Measurements from ENCODE around the gene VAV2. TPM values are rescaled to one million over a fixed set of nuclear protein-coding genes. Genes with fewer than 3 reads are reported as not detected.

The VAV2 gene
- total RNA-seq, 3 donors from 2014 or later (not counting 1 experiment from before 2014, with no cell fraction given) = 3.9 to 5.1 (median 4.8) TPM

DNA sequence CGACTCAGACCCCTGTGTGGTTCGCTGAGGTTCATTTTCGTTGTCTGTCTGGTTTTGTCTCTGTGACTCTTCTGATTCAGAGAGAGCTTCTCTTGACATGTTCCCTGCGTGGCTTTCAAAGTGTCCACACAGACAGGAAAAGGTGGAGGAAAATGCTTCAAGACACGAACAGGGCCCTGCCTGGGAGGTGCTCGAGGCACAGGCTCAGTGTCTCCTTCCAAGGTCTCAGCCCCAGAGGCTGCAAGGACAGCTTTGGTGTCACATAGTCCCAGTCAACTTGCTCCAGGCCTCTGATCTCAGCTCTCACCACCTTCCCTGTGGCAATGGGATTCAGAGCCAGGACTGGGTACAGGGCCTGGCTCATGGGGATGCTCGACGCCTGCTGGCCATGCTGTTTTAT lies 202.3 kb downstream of the VAV2 start:
- Histone ChIP-seq H3K27me3 (ENCODE audit: control insufficient read depth, insufficient read depth, low read length) (no peaks in the 10 kb centered on the region), H3K27ac (ENCODE audit: low read length) (no peak overlapping the region), H3K9me3 (ENCODE audit: control insufficient read depth, insufficient read depth, low read length) (no peaks in the 10 kb centered on the region), H3K4me3 (ENCODE audit: low read length) (no peak overlapping the region), H3K36me3 (ENCODE audit: control insufficient read depth, insufficient read depth, low read length) (no peaks in the 10 kb centered on the region), H3K4me1 (ENCODE audit: control insufficient read depth, insufficient read depth, low read length) (peaks cover 63% of the 10 kb centered on the region)
- TF ChIP-seq, protein P1, sequence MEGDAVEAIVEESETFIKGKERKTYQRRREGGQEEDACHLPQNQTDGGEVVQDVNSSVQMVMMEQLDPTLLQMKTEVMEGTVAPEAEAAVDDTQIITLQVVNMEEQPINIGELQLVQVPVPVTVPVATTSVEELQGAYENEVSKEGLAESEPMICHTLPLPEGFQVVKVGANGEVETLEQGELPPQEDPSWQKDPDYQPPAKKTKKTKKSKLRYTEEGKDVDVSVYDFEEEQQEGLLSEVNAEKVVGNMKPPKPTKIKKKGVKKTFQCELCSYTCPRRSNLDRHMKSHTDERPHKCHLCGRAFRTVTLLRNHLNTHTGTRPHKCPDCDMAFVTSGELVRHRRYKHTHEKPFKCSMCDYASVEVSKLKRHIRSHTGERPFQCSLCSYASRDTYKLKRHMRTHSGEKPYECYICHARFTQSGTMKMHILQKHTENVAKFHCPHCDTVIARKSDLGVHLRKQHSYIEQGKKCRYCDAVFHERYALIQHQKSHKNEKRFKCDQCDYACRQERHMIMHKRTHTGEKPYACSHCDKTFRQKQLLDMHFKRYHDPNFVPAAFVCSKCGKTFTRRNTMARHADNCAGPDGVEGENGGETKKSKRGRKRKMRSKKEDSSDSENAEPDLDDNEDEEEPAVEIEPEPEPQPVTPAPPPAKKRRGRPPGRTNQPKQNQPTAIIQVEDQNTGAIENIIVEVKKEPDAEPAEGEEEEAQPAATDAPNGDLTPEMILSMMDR (IDR thresholded peaks at IDR 0.05) = no peak
- intact Hi-C loops (cut with micrococcal nuclease) = no loop called here
- peaks cover 0 to 13% of the 10 kb centered on the region in 2 donors for H3K4me1 Mint-ChIP-seq
- no peak overlapping the region for H3K27ac Mint-ChIP-seq
- no peak overlapping the region for H3K4me3 Mint-ChIP-seq
- WGBS (ENCODE audit: insufficient coverage) = 63% methylated on average over 8 of the region's 8 CpGs
- no peaks in the 10 kb centered on the region for H3K9me3 Mint-ChIP-seq
- no peaks in the 10 kb centered on the region for H3K36me3 Mint-ChIP-seq
- DNase-seq (no peak), ATAC-seq (no peak)
- H3K27me3 Mint-ChIP-seq (ENCODE audit: low read depth in 2 of 2) = no peaks in the 10 kb centered on the region

DNA sequence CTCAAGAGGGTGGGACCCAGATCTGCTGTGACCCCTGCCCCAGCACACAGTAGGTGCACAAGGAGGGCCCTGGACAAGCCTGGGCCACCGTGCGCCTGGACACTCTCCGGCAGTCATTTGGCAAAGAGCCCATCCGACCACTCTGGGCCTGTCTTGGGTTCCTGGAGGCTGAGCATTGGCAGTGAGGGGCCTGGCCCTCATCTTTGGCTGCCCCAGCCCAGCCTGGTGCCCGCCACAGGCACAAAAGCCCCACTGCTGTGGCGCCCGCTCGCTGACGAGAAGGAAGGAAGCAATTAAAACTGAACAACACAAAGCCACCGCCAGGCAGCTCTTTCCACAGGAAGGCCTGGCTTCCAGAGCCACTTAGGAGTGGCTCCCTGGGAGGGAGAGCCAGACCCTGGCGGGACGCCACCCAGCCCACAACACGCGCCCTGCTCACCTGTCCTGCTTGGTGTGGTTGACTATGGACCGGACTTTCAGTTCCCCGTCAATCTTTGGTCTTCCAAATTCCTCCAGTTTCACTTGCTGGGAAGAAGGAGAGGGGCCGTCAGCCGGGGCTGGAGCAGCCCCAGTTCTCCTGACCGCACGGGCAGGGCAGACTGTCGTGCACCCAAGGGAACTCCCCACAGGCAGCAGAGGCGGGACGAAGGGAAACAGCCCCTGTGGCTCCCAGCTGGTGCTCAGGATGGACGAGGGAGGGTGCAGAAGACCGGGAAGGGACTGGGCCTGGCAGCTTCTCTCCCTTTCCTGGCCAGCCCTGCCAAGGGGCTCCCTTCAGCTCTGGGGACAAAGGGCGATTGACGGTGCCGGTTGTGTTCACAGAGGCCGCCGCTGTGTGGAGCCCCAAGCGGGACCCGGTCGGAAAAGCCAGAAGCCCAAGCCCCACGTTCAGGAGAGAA lies 203.1 kb downstream of the VAV2 start:
- TF ChIP-seq, protein P1 (IDR thresholded peaks at IDR 0.05) = no peak
- Histone ChIP-seq H3K27ac (ENCODE audit: low read length) (no peak overlapping the region), H3K27me3 (ENCODE audit: control insufficient read depth, insufficient read depth, low read length) (no peaks in the 10 kb centered on the region), H3K4me1 (ENCODE audit: control insufficient read depth, insufficient read depth, low read length) (peaks cover 60% of the 10 kb centered on the region), H3K36me3 (ENCODE audit: control insufficient read depth, insufficient read depth, low read length) (no peaks in the 10 kb centered on the region), H3K9me3 (ENCODE audit: control insufficient read depth, insufficient read depth, low read length) (no peaks in the 10 kb centered on the region), H3K4me3 (ENCODE audit: low read length) (no peak overlapping the region)
- ATAC-seq (no peak), DNase-seq (no peak)
- H3K27me3 Mint-ChIP-seq (ENCODE audit: low read depth in 2 of 2) = no peaks in the 10 kb centered on the region
- intact Hi-C loops (cut with micrococcal nuclease) = no loop called here
- peaks cover 0 to 13% of the 10 kb centered on the region in 2 donors for H3K4me1 Mint-ChIP-seq
- H3K4me3 Mint-ChIP-seq = no peak overlapping the region
- WGBS (ENCODE audit: insufficient coverage) = 35% methylated on average over 34 of the region's 34 CpGs
- H3K27ac Mint-ChIP-seq = no peak overlapping the region
- H3K9me3 Mint-ChIP-seq = no peaks in the 10 kb centered on the region
- no peaks in the 10 kb centered on the region for H3K36me3 Mint-ChIP-seq

DNA sequence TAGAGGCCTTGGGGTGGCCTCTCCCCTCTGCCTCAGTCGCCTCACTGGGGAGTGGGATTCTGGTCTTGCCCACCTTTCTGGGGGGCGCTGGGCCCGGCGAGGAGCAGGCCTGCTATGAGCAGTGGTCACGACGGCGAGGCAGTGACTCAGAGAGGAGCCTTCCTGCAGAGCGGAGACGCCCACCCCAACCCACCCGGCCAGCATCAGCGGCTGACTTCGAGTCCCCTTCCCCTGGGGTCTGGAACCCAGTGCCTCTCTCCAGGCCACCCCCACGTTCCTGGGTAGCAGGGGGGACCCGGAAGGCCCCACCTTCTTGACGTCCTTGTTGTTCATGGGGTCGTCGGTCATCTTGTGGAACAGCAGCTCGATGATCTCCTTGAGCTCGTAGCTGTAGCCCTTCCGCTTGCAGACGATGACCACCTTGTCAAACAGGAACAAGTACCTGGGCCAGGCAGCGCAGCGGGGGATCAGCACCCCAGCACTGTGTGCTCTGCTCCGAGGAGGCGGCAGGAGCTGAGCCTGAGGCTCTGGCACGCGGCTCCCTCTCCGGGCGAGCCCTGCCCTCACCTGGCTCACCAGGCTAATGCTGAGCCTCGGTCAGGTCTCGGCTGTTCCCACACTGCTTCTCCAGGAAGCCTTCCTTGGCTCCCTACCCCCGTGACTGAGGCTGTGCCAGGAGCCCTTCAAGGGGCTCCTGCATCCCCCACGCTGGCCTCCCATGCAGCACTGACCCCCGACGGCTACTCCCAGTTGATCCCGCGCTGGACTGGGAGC lies 203.9 kb downstream of the VAV2 start:
- Mint-ChIP-seq H3K4me3 (no peak overlapping the region), H3K4me1 (peaks cover 0 to 13% of the 10 kb centered on the region in 2 donors), H3K9me3 (no peaks in the 10 kb centered on the region), H3K27ac (no peak overlapping the region), H3K36me3 (no peaks in the 10 kb centered on the region), H3K27me3 (ENCODE audit: low read depth in 2 of 2) (no peaks in the 10 kb centered on the region)
- Histone ChIP-seq H3K36me3 (ENCODE audit: control insufficient read depth, insufficient read depth, low read length) (no peaks in the 10 kb centered on the region), H3K27ac (ENCODE audit: low read length) (no peak overlapping the region), H3K4me1 (ENCODE audit: control insufficient read depth, insufficient read depth, low read length) (peaks cover 57% of the 10 kb centered on the region), H3K9me3 (ENCODE audit: control insufficient read depth, insufficient read depth, low read length) (no peaks in the 10 kb centered on the region), H3K27me3 (ENCODE audit: control insufficient read depth, insufficient read depth, low read length) (no peaks in the 10 kb centered on the region), H3K4me3 (ENCODE audit: low read length) (no peak overlapping the region)
- ATAC-seq (no peak), DNase-seq (no peak)
- TF ChIP-seq, protein P1 (IDR thresholded peaks at IDR 0.05) = no peak
- intact Hi-C loops (cut with micrococcal nuclease) = no loop called here
- 81% methylated on average over 37 of the region's 37 CpGs for WGBS (ENCODE audit: insufficient coverage)
